Stomach (tissue), 9 donors: ENCODE data around the gene KIF6. TPM values are rescaled to one million over a fixed set of nuclear protein-coding genes. Genes with fewer than 3 reads are reported as not detected.

Experiments
- DNase-seq, 2 donors: peaks; one replicate each; pipeline versions ENCODE4 v3.0.0 to v3.0.0-alpha.2; 2013 to 2019
- H3K27ac ChIP-seq, 5 donors: fragments of 200-600 bp in 4 of 5; sonication (generic) in 4 of 5; one replicate each; pipeline ENCODE4 v1.5.1; 2013 to 2019; ENCODE audit warnings: mild to moderate bottlenecking in 1 of 5, moderate library complexity in 1 of 5
- H3K27me3 ChIP-seq, 3 donors: fragments of 200-600 bp; sonication (generic); one replicate each; pipeline ENCODE4 v1.5.1; 2017 to 2019; ENCODE audit warnings: mixed run types in 1 of 3
- H3K36me3 ChIP-seq, 4 donors: fragments of 200-600 bp; sonication (generic); 1 replicate in 3 of 4; 2 replicates in 1 of 4; pipeline ENCODE4 v1.5.1; 2016 to 2019
- H3K4me1 ChIP-seq, 4 donors: fragments of 200-600 bp; sonication (generic); one replicate each; pipeline ENCODE4 v1.5.1; 2016 to 2019
- H3K4me3 ChIP-seq, 4 donors: fragments of 200-600 bp; sonication (generic) in 3 of 4; one replicate each; pipeline ENCODE4 v1.5.1; 2016 to 2019; ENCODE audit warnings: mild to moderate bottlenecking in 1 of 4
- H3K9me3 ChIP-seq, 4 donors: fragments of 200-600 bp; sonication (generic); one replicate each; pipeline ENCODE4 v1.5.1; 2016 to 2019
- CTCF ChIP-seq, 7 experiments: fragments of 450-650 bp in 4 of 7; fragments of 200-600 bp in 3 of 7; sonication (generic) in 3 of 7; IDR thresholded peaks; one replicate each; pipeline ENCODE4 v1.5.1; 2016 to 2019; ENCODE audit warnings: antibody characterized with exemption in 7 of 7, control low read depth in 2 of 7, mild to moderate bottlenecking in 1 of 7
- EP300 ChIP-seq: sonication (generic); formaldehyde crosslinking; IDR thresholded peaks from one replicate; pipeline ENCODE4 v1.6.1; 2017; ENCODE audit warnings: antibody characterized with exemption
- POLR2A ChIP-seq, 4 donors: fragments of 450-650 bp; IDR thresholded peaks; one replicate each; pipeline ENCODE4 v1.6.1; 2016; ENCODE audit warnings: antibody characterized with exemption in 4 of 4, control low read depth in 2 of 4, mild to moderate bottlenecking in 1 of 4, moderate library complexity in 1 of 4
- POLR2AphosphoS5 ChIP-seq, 3 donors: sonication (generic); formaldehyde crosslinking; IDR thresholded peaks; one replicate each; pipeline ENCODE4 v1.6.1; 2016; ENCODE audit warnings: antibody characterized with exemption in 3 of 3
- WGBS, 5 donors: extraction: QIAGEN DNeasy Blood & Tissue Kit in 3 of 5; methylation state at CpG; one replicate each; pipeline versions ENCODE4 v1.1.5 to v1.1.7; 2013 to 2018; 5-methylcytosine and 5-hydroxymethylcytosine counted together
- intact Hi-C: fragments of 100-400 bp; cut with DNase I; formaldehyde crosslinking; loops from one replicate; pipeline ENCODE4 v1.15.1; 2023; ENCODE audit warnings: low total_unique reads
- polyA plus RNA-seq, 3 donors: library from polyadenylated mRNA; stranded (reverse); fragments of 200-250 nt; gene quantifications; one replicate each; pipeline ENCODE4 v1.2.3, GENCODE V29; 2013
- total RNA-seq, 5 donors: library from RNA; depleted of rRNA; stranded (reverse); fragments of >200 nt; gene quantifications; one replicate each; pipeline versions ENCODE4 v1.1.0 to v1.2.3, GENCODE V29; 2014 to 2016
- donor health status: healthy with polysubstance abuse.
- donor health status: Bipolar disorder and iron deficiency.
- donor health status: healthy.

Gene KIF6
- total and polyA plus RNA-seq, 8 donors: 0.25 to 9.8 (median 0.37) TPM; not detected in 3

DNA sequence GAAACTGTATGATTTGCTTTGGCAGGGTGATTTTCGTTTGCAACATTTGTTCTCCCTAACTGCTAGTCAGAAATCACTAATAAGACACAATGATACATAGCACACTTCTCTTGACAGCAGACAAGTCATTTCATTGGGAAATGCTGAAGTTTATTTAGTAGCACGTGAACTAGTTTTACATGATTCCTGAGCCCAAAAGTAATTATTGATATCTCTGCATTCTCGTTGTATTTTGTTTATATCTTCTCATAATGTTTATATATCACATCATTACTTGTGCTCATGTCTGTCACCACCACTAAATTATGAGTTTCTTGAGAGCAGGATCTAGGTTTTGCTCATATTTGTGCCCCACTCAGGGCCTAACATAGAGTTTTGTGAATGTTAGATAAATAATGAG is 151.7 kb downstream of the KIF6 start:
- no peak for DNase-seq
- no peaks in the 10 kb centered on the region for H3K27me3 ChIP-seq
- H3K4me1 ChIP-seq: peaks cover 0 to 6% (median 0%) of the 10 kb centered on the region in 4 donors
- intact Hi-C loops: no loop called here
- H3K9me3 ChIP-seq: peaks cover 0 to 3% (median 0%) of the 10 kb centered on the region in 4 donors
- H3K36me3 ChIP-seq: no peaks in the 10 kb centered on the region
- no peak overlapping the region for H3K4me3 ChIP-seq
- H3K27ac ChIP-seq: no peak overlapping the region
- TF ChIP-seq POLR2A (IDR thresholded peaks at IDR 0.05) (no peak), CTCF (IDR thresholded peaks at IDR 0.05) (no peak), EP300 (no peak), POLR2AphosphoS5 (IDR thresholded peaks at IDR 0.05) (no peak)
- WGBS, 5 donors: 24 to 45% (median 32%) methylated on average over 3 of the region's 3 CpGs

DNA sequence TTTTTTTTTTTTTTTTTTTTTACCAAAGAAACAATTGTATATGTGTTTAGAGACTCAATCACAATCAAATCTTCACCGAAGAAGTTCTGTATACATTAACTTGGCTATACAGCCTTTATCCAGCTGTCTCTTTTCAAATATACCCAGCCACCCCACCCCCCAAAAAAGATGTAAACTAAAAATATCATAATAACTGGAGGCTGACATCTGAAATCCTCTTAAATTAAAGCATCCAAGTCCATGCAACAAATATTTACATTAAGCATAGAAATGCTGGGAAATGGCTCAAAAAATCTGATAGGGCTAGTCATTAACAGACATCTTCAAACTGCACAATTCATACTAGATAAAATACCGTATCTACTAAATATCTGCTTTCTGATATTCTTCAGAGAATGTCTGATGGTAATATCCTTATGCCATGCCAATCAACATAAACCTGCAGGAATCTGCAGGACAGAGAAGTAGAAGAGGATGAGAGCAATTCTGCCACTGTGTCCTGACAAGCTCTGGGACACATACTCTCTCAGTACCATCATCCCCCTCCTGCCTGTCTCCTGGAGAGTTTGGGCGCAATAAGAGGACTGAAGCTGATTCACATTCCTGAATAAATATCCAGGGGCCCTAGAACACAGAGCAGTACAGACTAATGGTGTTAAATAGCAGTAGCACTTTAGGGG is 152.4 kb downstream of the KIF6 start:
- intact Hi-C loops: no loop called here
- H3K4me3 ChIP-seq: no peak overlapping the region

GRCh38 chr6:39568896-39569295 is 156.3 kb downstream of the KIF6 start:
- TF ChIP-seq POLR2AphosphoS5 (IDR thresholded peaks at IDR 0.05) (no peak), EP300 (no peak), POLR2A (IDR thresholded peaks at IDR 0.05) (no peak), CTCF (IDR thresholded peaks at IDR 0.05) (no peak)
- Histone ChIP-seq H3K4me1 (peaks cover 0 to 6% (median 0%) of the 10 kb centered on the region in 4 donors), H3K9me3 (no peaks in the 10 kb centered on the region), H3K36me3 (no peaks in the 10 kb centered on the region), H3K27ac (no peak overlapping the region), H3K27me3 (no peaks in the 10 kb centered on the region), H3K4me3 (no peak overlapping the region)
- DNase-seq: no peak
- 49 to 73% (median 56%) methylated on average over 1 of the region's 1 CpG for WGBS, 5 donors
- intact Hi-C loops: no loop called here

More for the DNA sequence above, 152.4 kb downstream of the KIF6 start:
- Histone ChIP-seq H3K9me3 (peaks cover 0 to 3% (median 0%) of the 10 kb centered on the region in 4 donors), H3K27me3 (no peaks in the 10 kb centered on the region), H3K36me3 (no peaks in the 10 kb centered on the region), H3K27ac (no peak overlapping the region), H3K4me1 (peaks cover 0 to 6% (median 0%) of the 10 kb centered on the region in 4 donors)
- no peak for DNase-seq
- 35 to 66% (median 62%) methylated on average over 3 of the region's 3 CpGs for WGBS, 5 donors
- TF ChIP-seq CTCF (IDR thresholded peaks at IDR 0.05): no peak
- no peak for TF ChIP-seq POLR2AphosphoS5 (IDR thresholded peaks at IDR 0.05)
- TF ChIP-seq EP300: no peak
- no peak for TF ChIP-seq POLR2A (IDR thresholded peaks at IDR 0.05)

- H3K4me3 ChIP-seq: no peak overlapping the region
- intact Hi-C loops: no loop called here
- TF ChIP-seq CTCF (IDR thresholded peaks at IDR 0.05): no peak
- no peak for TF ChIP-seq POLR2A (IDR thresholded peaks at IDR 0.05)
- no peak for TF ChIP-seq POLR2AphosphoS5 (IDR thresholded peaks at IDR 0.05)
- no peak for TF ChIP-seq EP300
- H3K27ac ChIP-seq: no peak overlapping the region
- no peaks in the 10 kb centered on the region for H3K9me3 ChIP-seq
- H3K27me3 ChIP-seq: no peaks in the 10 kb centered on the region
- no peaks in the 10 kb centered on the region for H3K4me1 ChIP-seq
- no peaks in the 10 kb centered on the region for H3K36me3 ChIP-seq
- WGBS, 5 donors: 87 to 94% (median 93%) methylated on average over 2 of the region's 2 CpGs
- no peak for DNase-seq
Observed at GRCh38 chr6:39567091-39567490, 158.1 kb downstream of the KIF6 start.
